Measurements from ENCODE around the gene REEP3. TPM values are rescaled to one million over a fixed set of nuclear protein-coding genes. Genes with fewer than 3 reads are reported as not detected.

The REEP3 gene
- total and polyA plus RNA-seq, 2 of the 8 experiments (the other 6 are each of a cell fraction or from before 2014, with no cell fraction given), result 5.8 to 31.5 TPM

DNA sequence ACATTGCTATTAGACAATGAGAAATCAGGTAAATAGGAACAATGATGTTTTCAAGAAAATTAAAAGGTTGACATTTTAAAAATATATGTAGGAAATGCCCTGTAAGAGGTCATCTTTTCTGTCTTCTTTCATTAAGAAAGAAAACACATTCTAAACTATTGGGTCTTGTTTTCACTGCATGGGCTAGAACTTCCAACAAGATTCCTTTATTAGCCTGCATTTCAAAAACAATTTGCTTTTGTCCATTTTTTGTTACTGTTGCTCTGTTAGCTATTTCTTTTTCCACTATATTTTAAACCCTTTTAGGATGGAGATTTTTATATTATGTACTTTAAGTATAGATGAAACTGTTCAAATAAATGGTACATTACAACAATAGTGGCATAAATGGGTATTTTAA is 9.2 kb downstream of the REEP3 start (continued):
- TF ChIP-seq, protein P1, sequence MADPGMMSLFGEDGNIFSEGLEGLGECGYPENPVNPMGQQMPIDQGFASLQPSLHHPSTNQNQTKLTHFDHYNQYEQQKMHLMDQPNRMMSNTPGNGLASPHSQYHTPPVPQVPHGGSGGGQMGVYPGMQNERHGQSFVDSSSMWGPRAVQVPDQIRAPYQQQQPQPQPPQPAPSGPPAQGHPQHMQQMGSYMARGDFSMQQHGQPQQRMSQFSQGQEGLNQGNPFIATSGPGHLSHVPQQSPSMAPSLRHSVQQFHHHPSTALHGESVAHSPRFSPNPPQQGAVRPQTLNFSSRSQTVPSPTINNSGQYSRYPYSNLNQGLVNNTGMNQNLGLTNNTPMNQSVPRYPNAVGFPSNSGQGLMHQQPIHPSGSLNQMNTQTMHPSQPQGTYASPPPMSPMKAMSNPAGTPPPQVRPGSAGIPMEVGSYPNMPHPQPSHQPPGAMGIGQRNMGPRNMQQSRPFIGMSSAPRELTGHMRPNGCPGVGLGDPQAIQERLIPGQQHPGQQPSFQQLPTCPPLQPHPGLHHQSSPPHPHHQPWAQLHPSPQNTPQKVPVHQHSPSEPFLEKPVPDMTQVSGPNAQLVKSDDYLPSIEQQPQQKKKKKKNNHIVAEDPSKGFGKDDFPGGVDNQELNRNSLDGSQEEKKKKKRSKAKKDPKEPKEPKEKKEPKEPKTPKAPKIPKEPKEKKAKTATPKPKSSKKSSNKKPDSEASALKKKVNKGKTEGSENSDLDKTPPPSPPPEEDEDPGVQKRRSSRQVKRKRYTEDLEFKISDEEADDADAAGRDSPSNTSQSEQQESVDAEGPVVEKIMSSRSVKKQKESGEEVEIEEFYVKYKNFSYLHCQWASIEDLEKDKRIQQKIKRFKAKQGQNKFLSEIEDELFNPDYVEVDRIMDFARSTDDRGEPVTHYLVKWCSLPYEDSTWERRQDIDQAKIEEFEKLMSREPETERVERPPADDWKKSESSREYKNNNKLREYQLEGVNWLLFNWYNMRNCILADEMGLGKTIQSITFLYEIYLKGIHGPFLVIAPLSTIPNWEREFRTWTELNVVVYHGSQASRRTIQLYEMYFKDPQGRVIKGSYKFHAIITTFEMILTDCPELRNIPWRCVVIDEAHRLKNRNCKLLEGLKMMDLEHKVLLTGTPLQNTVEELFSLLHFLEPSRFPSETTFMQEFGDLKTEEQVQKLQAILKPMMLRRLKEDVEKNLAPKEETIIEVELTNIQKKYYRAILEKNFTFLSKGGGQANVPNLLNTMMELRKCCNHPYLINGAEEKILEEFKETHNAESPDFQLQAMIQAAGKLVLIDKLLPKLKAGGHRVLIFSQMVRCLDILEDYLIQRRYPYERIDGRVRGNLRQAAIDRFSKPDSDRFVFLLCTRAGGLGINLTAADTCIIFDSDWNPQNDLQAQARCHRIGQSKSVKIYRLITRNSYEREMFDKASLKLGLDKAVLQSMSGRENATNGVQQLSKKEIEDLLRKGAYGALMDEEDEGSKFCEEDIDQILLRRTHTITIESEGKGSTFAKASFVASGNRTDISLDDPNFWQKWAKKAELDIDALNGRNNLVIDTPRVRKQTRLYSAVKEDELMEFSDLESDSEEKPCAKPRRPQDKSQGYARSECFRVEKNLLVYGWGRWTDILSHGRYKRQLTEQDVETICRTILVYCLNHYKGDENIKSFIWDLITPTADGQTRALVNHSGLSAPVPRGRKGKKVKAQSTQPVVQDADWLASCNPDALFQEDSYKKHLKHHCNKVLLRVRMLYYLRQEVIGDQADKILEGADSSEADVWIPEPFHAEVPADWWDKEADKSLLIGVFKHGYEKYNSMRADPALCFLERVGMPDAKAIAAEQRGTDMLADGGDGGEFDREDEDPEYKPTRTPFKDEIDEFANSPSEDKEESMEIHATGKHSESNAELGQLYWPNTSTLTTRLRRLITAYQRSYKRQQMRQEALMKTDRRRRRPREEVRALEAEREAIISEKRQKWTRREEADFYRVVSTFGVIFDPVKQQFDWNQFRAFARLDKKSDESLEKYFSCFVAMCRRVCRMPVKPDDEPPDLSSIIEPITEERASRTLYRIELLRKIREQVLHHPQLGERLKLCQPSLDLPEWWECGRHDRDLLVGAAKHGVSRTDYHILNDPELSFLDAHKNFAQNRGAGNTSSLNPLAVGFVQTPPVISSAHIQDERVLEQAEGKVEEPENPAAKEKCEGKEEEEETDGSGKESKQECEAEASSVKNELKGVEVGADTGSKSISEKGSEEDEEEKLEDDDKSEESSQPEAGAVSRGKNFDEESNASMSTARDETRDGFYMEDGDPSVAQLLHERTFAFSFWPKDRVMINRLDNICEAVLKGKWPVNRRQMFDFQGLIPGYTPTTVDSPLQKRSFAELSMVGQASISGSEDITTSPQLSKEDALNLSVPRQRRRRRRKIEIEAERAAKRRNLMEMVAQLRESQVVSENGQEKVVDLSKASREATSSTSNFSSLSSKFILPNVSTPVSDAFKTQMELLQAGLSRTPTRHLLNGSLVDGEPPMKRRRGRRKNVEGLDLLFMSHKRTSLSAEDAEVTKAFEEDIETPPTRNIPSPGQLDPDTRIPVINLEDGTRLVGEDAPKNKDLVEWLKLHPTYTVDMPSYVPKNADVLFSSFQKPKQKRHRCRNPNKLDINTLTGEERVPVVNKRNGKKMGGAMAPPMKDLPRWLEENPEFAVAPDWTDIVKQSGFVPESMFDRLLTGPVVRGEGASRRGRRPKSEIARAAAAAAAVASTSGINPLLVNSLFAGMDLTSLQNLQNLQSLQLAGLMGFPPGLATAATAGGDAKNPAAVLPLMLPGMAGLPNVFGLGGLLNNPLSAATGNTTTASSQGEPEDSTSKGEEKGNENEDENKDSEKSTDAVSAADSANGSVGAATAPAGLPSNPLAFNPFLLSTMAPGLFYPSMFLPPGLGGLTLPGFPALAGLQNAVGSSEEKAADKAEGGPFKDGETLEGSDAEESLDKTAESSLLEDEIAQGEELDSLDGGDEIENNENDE (IDR thresholded peaks at IDR 0.05; ENCODE audit: insufficient replicate concordance, low read length), result no peak
- TF ChIP-seq POLR2AphosphoS5 (IDR thresholded peaks at IDR 0.05; ENCODE audit: low read depth, low read length), result no peak

Data from H1 (cell line).